Activated CD4-positive, alpha-beta memory T cell treated with anti-CD3 and anti-CD28 coated beads, Interleukin-2, amount 10 ng/mL, durations not matched to agents 7 days and 5 days (primary cell): ENCODE results near the gene NEO1. TPM values are rescaled to one million over a fixed set of nuclear protein-coding genes. Genes with fewer than 3 reads are reported as not detected.
A peak's percentile ranks its signal among the peaks of the same experiment; 100 is the strongest.

Experiments used
- CTCF ChIA-PET: fragments of 350-600 bp; sonication (Branson Sonifier 250); formaldehyde crosslinking; loops from one replicate; lab custom pipeline; 2021; ENCODE audit warnings: antibody characterized with exemption, inconsistent platforms; lab: Charles Lee
- POLR2A ChIA-PET: fragments of 350-600 bp; sonication (Branson Sonifier 250); formaldehyde crosslinking; loops from one replicate; lab custom pipeline; 2021; ENCODE audit warnings: antibody characterized with exemption; lab: Charles Lee
- DNase-seq: peaks from one replicate; pipeline ENCODE4 v3.0.0-alpha.2; 2020
- H3K27ac Mint-ChIP-seq: one replicate; pipeline ENCODE4 v1.8.0; 2021; ENCODE audit warnings: mild to moderate bottlenecking, mixed read lengths
- H3K27me3 Mint-ChIP-seq: one replicate; pipeline ENCODE4 v1.8.0; 2021; ENCODE audit warnings: mixed read lengths
- H3K36me3 Mint-ChIP-seq: one replicate; pipeline ENCODE4 v1.8.0; 2021; ENCODE audit warnings: low read depth, mixed read lengths
- H3K4me1 Mint-ChIP-seq: one replicate; pipeline ENCODE4 v1.8.0; 2021; ENCODE audit warnings: mixed read lengths
- H3K4me3 Mint-ChIP-seq: one replicate; pipeline ENCODE4 v1.8.0; 2021; ENCODE audit warnings: mild to moderate bottlenecking, mixed read lengths
- H3K9me3 Mint-ChIP-seq: one replicate; pipeline ENCODE4 v1.8.0; 2021; ENCODE audit warnings: mixed read lengths
- total RNA-seq, 2 experiments: library from RNA; stranded (reverse); gene quantifications; one replicate each; pipeline ENCODE4 v1.2.3, GENCODE V29; 2021

Gene NEO1
- total RNA-seq, 2 experiments from 2014 or later, result 7.6 to 8.3 TPM

DNA sequence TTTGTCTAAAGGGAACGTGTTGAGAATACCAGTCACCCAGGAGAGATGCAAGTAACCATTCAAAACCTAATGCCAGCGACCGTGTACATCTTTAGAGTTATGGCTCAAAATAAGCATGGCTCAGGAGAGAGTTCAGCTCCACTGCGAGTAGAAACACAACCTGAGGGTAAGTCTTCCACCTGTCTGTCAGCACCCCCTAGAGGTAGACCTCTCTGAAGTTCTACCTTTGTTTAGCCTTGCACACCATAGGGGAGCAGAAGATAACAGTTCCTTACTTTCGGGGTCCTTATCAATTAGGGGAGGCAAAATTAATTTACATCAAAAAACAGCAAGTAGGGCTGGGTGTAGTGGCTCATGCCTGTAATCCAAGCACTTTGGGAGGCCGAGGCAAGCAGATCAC, 192.1 kb downstream of the NEO1 start:
- ChIA-PET CTCF (interaction anchor here (0.6 to 5.8 kb wide), 12 partner anchors 8 to 525 kb away, joined by 3 to 47 read pairs (median 6); no protein-coding TSS in a partner anchor), POLR2A (interaction anchor here (0.9 kb wide), 1 partner anchor 14 kb away, joined by 3 read pairs; no protein-coding TSS in a partner anchor)
- H3K27ac Mint-ChIP-seq, result no peak overlapping the region
- H3K9me3 Mint-ChIP-seq, result no peaks in the 10 kb centered on the region
- H3K36me3 Mint-ChIP-seq, result peaks cover 5% of the 10 kb centered on the region
- peaks cover 13% of the 10 kb centered on the region for H3K4me1 Mint-ChIP-seq
- H3K4me3 Mint-ChIP-seq, result no peak overlapping the region
- DNase-seq, result peak; percentile 42
- no peaks in the 10 kb centered on the region for H3K27me3 Mint-ChIP-seq

DNA sequence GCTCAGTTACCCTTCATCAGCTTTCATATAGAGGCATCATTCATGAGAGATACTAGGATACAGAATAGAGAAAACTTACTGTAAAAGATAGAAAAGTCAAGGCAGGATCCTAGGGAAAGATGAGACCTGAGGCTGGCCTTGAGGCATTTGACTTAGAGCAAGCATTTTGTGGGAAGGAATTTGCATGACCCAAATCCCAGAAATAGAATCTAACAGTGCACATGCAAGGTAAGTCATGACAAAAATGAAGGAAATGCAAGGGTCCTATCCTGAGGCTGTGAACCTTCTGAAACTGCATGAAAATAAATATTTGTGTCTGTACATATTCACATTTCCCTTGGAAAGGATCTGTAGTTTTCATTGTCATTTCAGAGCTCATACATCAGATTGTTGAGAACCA, 194.2 kb downstream of the NEO1 start:
- CTCF ChIA-PET, result interaction anchor here (1.2 to 1.3 kb wide), 2 partner anchors 9 to 17 kb away, joined by 6 read pairs; no protein-coding TSS in a partner anchor
- no peak overlapping the region for H3K4me3 Mint-ChIP-seq
- POLR2A ChIA-PET, result no interaction called here
- peaks cover 5% of the 10 kb centered on the region for H3K36me3 Mint-ChIP-seq
- H3K9me3 Mint-ChIP-seq, result no peaks in the 10 kb centered on the region
- H3K27ac Mint-ChIP-seq, result no peak overlapping the region
- peaks cover 6% of the 10 kb centered on the region for H3K4me1 Mint-ChIP-seq
- H3K27me3 Mint-ChIP-seq, result no peaks in the 10 kb centered on the region
- no peak for DNase-seq

DNA sequence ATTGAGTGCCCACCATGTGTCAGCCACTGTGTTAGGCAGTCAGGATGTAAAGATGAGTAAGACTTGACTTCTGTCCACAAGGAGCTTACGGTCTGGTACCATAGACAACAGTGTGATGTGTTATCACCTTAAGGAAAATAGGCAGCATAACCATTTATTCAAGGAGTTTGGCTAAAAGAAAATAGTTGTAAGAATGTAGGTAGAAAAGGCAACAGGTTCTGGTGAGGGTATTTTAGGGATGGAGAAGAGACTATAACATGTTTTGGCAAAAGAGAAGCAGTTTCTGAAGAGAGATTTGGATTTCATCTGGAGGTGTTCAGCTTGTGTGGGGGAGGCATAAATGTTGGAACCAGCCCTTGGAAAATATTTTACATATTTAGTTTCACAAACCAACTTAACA, 194.6 kb downstream of the NEO1 start:
- no peak for DNase-seq
- Mint-ChIP-seq H3K27ac (no peak overlapping the region), H3K4me3 (no peak overlapping the region), H3K4me1 (peaks cover 6% of the 10 kb centered on the region), H3K36me3 (peaks cover 5% of the 10 kb centered on the region), H3K9me3 (no peaks in the 10 kb centered on the region), H3K27me3 (no peaks in the 10 kb centered on the region)
- POLR2A ChIA-PET, result no interaction called here
- CTCF ChIA-PET, result interaction anchor here (0.5 to 3.0 kb wide), 6 partner anchors 9 to 525 kb away, joined by 3 to 14 read pairs (median 6); no protein-coding TSS in a partner anchor

- H3K4me3 Mint-ChIP-seq, result no peak overlapping the region
- CTCF ChIA-PET, result interaction anchor here (0.5 to 3.0 kb wide), 4 partner anchors 19 to 526 kb away, joined by 3 to 14 read pairs (median 6); no protein-coding TSS in a partner anchor
Measured at GRCh38 chr15:73247331-73247730, 195.1 kb downstream of the NEO1 start.

DNA sequence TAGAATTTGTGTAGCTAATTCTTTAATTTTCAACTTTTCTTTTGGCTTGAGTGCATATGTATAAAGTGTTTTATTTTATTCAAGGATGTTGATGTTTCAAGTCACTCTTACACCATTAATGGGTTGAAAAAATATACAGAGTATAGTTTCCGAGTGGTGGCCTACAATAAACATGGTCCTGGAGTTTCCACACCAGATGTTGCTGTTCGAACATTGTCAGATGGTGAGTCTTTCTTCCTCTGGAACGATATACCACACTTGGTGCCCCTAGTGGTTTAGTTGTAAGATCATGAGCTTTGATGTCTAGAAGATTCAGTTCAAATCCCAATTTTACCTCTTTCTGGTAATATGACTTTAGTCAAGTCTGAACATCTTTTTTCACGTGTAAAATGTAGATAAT, 197.2 kb downstream of the NEO1 start:
- DNase-seq, result no peak
- POLR2A ChIA-PET, result interaction anchor here (1.2 kb wide), 1 partner anchor 9 kb away, joined by 3 read pairs; no protein-coding TSS in a partner anchor
- peaks cover 5% of the 10 kb centered on the region for H3K36me3 Mint-ChIP-seq
- H3K27me3 Mint-ChIP-seq, result no peaks in the 10 kb centered on the region
- no peak overlapping the region for H3K27ac Mint-ChIP-seq
- no peak overlapping the region for H3K4me3 Mint-ChIP-seq
- no peaks in the 10 kb centered on the region for H3K4me1 Mint-ChIP-seq
- H3K9me3 Mint-ChIP-seq, result no peaks in the 10 kb centered on the region
- CTCF ChIA-PET, result interaction anchor here (1.1 to 3.0 kb wide), 5 partner anchors 8 to 25 kb away, joined by 4 to 14 read pairs (median 7); no protein-coding TSS in a partner anchor

More at GRCh38 chr15:73247331-73247730, 195.1 kb downstream of the NEO1 start:
- Mint-ChIP-seq H3K4me1 (peaks cover 6% of the 10 kb centered on the region), H3K27ac (no peak overlapping the region), H3K36me3 (peaks cover 5% of the 10 kb centered on the region), H3K27me3 (no peaks in the 10 kb centered on the region), H3K9me3 (no peaks in the 10 kb centered on the region)
- POLR2A ChIA-PET, result no interaction called here
- no peak for DNase-seq

GRCh38 chr15:73254598-73254997, 202.3 kb downstream of the NEO1 start:
- Mint-ChIP-seq H3K4me1 (peaks cover 14% of the 10 kb centered on the region), H3K27ac (no peak overlapping the region), H3K4me3 (no peak overlapping the region), H3K27me3 (no peaks in the 10 kb centered on the region), H3K36me3 (no peaks in the 10 kb centered on the region), H3K9me3 (no peaks in the 10 kb centered on the region)
- no peak for DNase-seq
- CTCF ChIA-PET, result interaction anchor here (1.6 to 2.9 kb wide), 2 partner anchors 12 to 14 kb away, joined by 5 to 12 read pairs; no protein-coding TSS in a partner anchor
- POLR2A ChIA-PET, result no interaction called here

DNA sequence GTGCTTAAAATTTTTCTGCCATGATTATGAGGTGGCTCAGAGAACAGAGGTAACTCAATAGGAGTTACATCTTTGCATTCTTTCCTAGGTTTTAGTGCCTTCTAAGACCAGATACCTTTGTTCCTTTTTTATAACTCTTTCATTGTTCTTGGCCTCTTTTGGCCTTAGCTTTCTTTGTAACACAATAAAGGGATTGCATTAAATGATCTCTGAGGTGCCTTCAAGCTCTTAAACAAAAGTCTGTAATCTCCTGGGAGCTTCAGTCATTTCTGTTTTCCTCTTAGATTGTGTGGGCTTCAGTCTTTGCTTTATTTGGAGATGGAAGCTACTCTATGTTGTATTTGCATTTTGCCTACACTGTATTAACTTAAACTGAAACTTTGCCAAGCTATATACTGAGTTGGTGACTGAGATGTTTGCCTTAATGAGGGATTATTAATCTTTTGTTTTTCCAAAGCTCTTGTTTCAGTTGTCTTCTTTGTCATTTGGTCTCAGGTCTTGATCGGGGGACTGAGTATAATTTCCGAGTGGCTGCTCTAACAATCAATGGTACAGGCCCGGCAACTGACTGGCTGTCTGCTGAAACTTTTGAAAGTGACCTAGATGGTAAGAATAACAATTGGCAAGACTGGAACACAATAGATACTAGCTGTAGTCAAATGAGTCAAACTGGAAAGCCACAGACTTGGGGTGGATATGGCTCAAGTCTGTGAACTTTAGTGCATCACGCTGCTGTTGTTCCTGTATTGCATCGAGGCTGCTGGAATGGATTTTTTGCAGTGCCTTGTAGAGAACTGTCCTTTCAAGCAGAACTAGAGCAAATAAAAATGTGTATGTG, 206.2 kb downstream of the NEO1 start:
- DNase-seq, result peak; percentile 36
- ChIA-PET CTCF (interaction anchor here (0.6 to 2.0 kb wide), 8 partner anchors 8 to 791 kb away, joined by 3 to 8 read pairs (median 3); no protein-coding TSS in a partner anchor), POLR2A (interaction anchor here (0.8 to 1.2 kb wide), 3 partner anchors 9 to 33 kb away, joined by 3 to 4 read pairs (median 3); no protein-coding TSS in a partner anchor)
- Mint-ChIP-seq H3K9me3 (no peaks in the 10 kb centered on the region), H3K27me3 (no peaks in the 10 kb centered on the region), H3K36me3 (peaks cover 3% of the 10 kb centered on the region), H3K27ac (peak overlapping the region; percentile 16), H3K4me3 (no peak overlapping the region), H3K4me1 (peaks cover 17% of the 10 kb centered on the region)

DNA sequence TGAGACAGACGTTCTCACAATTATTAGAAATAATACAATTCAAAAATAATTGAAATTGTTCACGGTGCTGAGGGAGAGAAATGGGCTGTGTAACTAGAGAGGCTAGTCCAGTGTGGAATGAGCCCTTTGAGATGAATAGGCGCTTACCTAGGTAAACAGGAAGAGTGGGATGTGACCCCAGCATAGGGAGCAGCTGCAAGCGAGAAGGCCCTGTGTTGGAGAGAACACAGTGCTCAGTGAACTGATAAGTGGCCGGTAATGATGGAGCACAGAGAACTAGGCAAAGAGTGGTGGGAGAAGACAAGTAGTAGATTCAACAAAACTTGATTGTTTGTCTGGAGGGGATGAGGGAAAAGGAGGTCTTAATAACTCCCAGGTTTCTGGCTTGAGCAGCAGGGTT, 212.6 kb downstream of the NEO1 start:
- Mint-ChIP-seq H3K36me3 (peaks cover 3% of the 10 kb centered on the region), H3K27me3 (no peaks in the 10 kb centered on the region), H3K9me3 (no peaks in the 10 kb centered on the region), H3K4me3 (no peak overlapping the region), H3K4me1 (peaks cover 1% of the 10 kb centered on the region), H3K27ac (no peak overlapping the region)
- ChIA-PET CTCF (interaction anchor here (1.0 to 6.3 kb wide), 12 partner anchors 9 to 543 kb away, joined by 3 to 64 read pairs (median 6); no protein-coding TSS in a partner anchor), POLR2A (interaction anchor here (0.6 to 2.0 kb wide), 3 partner anchors 9 to 38 kb away, joined by 3 to 5 read pairs (median 4); no protein-coding TSS in a partner anchor)
- DNase-seq, result no peak

DNA sequence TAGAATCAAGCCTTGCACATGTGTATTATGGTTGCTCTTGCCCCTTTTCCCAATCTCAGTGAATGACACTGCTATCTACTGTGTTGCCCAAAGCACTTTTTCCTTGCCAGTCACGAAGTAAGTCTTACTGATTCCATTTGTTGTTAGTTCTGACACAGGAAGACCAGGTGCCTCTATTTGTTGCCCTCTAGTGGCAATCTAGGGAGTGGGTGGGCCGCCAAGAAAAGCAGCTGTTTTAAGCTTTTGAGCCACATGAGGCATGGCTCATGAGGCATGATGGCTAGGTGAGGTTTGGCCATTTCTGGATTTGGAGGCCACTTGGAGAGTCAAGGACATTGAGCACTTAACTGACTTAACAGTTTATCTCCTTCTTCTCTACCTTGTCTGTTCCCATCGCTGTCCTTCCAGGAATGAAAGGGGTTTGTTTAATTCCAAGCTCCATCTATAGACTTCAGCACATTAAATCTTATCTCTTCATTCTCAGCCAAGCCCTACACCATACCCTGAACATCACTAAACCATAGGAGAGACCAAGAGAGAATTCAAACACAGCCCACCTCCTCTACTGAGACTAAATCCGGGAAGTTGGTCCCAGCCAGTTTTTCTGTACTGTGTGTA, 213.4 kb downstream of the NEO1 start:
- H3K27ac Mint-ChIP-seq, result no peak overlapping the region
- CTCF ChIA-PET, result interaction anchor here (0.7 to 6.3 kb wide), 16 partner anchors 9 to 729 kb away, joined by 3 to 64 read pairs (median 5); partner anchors contain the start of gene PML
- no peaks in the 10 kb centered on the region for H3K27me3 Mint-ChIP-seq
- no peak overlapping the region for H3K4me3 Mint-ChIP-seq
- H3K36me3 Mint-ChIP-seq, result no peaks in the 10 kb centered on the region
- DNase-seq, result peak; percentile 66
- peaks cover 1% of the 10 kb centered on the region for H3K4me1 Mint-ChIP-seq
- H3K9me3 Mint-ChIP-seq, result no peaks in the 10 kb centered on the region
- POLR2A ChIA-PET, result interaction anchor here (0.6 to 2.0 kb wide), 3 partner anchors 9 to 39 kb away, joined by 3 to 5 read pairs (median 4); no protein-coding TSS in a partner anchor

GRCh38 chr15:73268457-73268856, 216.2 kb downstream of the NEO1 start:
- POLR2A ChIA-PET, result interaction anchor here (1.2 kb wide), 1 partner anchor 10 kb away, joined by 3 read pairs; no protein-coding TSS in a partner anchor

DNA sequence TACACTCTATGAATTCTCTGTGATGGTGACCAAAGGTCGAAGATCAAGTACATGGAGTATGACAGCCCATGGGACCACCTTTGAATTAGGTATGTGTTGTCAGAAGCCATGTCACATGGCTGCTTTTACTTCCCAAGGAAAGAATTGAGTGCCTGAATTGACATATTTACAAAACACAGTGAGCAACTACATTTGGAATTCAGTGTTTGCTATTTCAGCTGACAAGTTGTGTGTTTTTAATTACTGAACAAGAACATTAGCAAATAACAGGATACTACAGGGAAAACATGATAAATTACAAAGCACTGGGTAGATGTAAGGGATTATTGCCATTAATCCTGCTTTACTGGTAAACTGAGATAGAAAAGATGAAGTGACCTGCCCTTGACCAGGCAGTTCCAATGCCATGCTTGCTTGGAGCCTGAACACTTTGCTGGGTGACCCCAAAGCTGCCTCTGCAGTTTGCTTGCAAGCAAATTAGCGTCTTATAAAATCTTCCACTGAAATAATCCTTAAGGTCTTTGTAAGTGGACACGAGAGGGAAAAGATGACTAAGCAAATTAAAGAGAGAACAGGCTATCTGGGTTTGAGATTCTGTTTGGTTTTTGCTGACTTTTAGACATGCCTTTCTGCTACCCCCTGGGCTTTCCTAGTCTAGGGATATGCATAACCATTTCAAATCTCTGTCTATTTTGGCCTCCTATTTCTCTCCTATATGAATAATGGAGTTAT, 218.3 kb downstream of the NEO1 start:
- CTCF ChIA-PET, result interaction anchor here (1.3 to 8.6 kb wide), 2 partner anchors 6 to 15 kb away, joined by 3 to 64 read pairs; no protein-coding TSS in a partner anchor
- Mint-ChIP-seq H3K27me3 (no peaks in the 10 kb centered on the region), H3K4me1 (peaks cover 2% of the 10 kb centered on the region), H3K4me3 (no peak overlapping the region), H3K27ac (no peak overlapping the region), H3K9me3 (no peaks in the 10 kb centered on the region), H3K36me3 (no peaks in the 10 kb centered on the region)
- POLR2A ChIA-PET, result no interaction called here
- no peak for DNase-seq

More at GRCh38 chr15:73268457-73268856, 216.2 kb downstream of the NEO1 start:
- H3K27ac Mint-ChIP-seq, result no peak overlapping the region
- no peak overlapping the region for H3K4me3 Mint-ChIP-seq
- H3K9me3 Mint-ChIP-seq, result no peaks in the 10 kb centered on the region
- peaks cover 3% of the 10 kb centered on the region for H3K4me1 Mint-ChIP-seq
- no peaks in the 10 kb centered on the region for H3K36me3 Mint-ChIP-seq
- CTCF ChIA-PET, result interaction anchor here (0.7 to 1.7 kb wide), 4 partner anchors 9 to 27 kb away, joined by 3 to 6 read pairs (median 4); no protein-coding TSS in a partner anchor
- no peak for DNase-seq
- H3K27me3 Mint-ChIP-seq, result no peaks in the 10 kb centered on the region
